Spleen (tissue), 7 donors: ENCODE results near the gene TDRD1.

Experiments used
- CTCF ChIP-seq, 11 experiments: fragments of 200-600 bp in 7 of 11; fragments of 450-650 bp in 4 of 11; sonication (generic) in 4 of 11; IDR thresholded peaks in 8 of 11; conservative IDR thresholded peaks in 3 of 11; 1 replicate in 7 of 11; 2 replicates in 4 of 11; pipeline versions ENCODE4 v1.4.0 to v1.8.0; 2016 to 2021; ENCODE audit warnings: antibody characterized with exemption in 11 of 11, inconsistent platforms in 4 of 11, mild to moderate bottlenecking in 1 of 11
- POLR2A ChIP-seq, 3 donors: fragments of 450-650 bp; IDR thresholded peaks; one replicate each; pipeline ENCODE4 v1.5.1; 2017; ENCODE audit warnings: antibody characterized with exemption in 3 of 3, mild to moderate bottlenecking in 1 of 3
- POLR2AphosphoS5 ChIP-seq, 3 donors: sonication (generic); formaldehyde crosslinking; IDR thresholded peaks; one replicate each; pipeline ENCODE4 v1.5.1; 2017; ENCODE audit warnings: antibody characterized with exemption in 3 of 3
- donor health status: DM: no; HTN: no; CAD: no; lungs with moderate emphysema.
- donor health status: DM: no; HTN: no; CAD: no.
- donor health status: DM: no; HTN: no; CAD: no.

- TF ChIP-seq CTCF (IDR thresholded peaks at IDR 0.05 in 8 of 11, conservative IDR thresholded peaks at IDR 0.05 in 3 of 11), result no peak
- peak in 1 of 3 donors; percentile 34 for TF ChIP-seq POLR2AphosphoS5 (IDR thresholded peaks at IDR 0.05)
- TF ChIP-seq POLR2A (IDR thresholded peaks at IDR 0.05), result no peak
These were observed 86.4 kb downstream of the TDRD1 start for GRCh38 chr10:114265392-114266053.
